Mesothelial cell of epicardium (in vitro differentiated cells): ENCODE results near the gene MAP1LC3B2. TPM values are rescaled to one million over a fixed set of nuclear protein-coding genes. Genes with fewer than 3 reads are reported as not detected.

Experiments
- DNase-seq, 2 experiments: peaks; one replicate each; pipeline ENCODE4 v3.0.0; 2021; ENCODE audit warnings: low spot score in 2 of 2; ENCODE audit not compliant: unreplicated experiment in 2 of 2
- H3K27ac Mint-ChIP-seq: 2 replicates; pipeline ENCODE4 v1.8.0; 2021; ENCODE audit warnings: mixed read lengths
- H3K27me3 Mint-ChIP-seq: 2 replicates; pipeline ENCODE4 v1.8.0; 2021; ENCODE audit warnings: low read depth, mixed read lengths
- H3K36me3 Mint-ChIP-seq: 2 replicates; pipeline ENCODE4 v1.8.0; 2021; ENCODE audit warnings: mixed read lengths
- H3K4me1 Mint-ChIP-seq: 2 replicates; pipeline ENCODE4 v1.8.0; 2021; ENCODE audit warnings: mixed read lengths
- H3K4me3 Mint-ChIP-seq: 2 replicates; pipeline ENCODE4 v1.8.0; 2021; ENCODE audit warnings: mild to moderate bottlenecking, moderate library complexity, mixed read lengths
- H3K9me3 Mint-ChIP-seq: 2 replicates; pipeline ENCODE4 v1.8.0; 2021; ENCODE audit warnings: mixed read lengths
- CTCF ChIP-seq: fragments of 200-600 bp; sonication (generic); IDR thresholded peaks from one replicate; pipeline ENCODE4 v1.5.0; 2021; ENCODE audit warnings: antibody characterized with exemption; ENCODE audit not compliant: unreplicated experiment
- total RNA-seq: library from RNA; stranded (reverse); gene quantifications from 3 replicates; pipeline ENCODE4 v1.2.1, GENCODE V29; 2021

The MAP1LC3B2 gene
- 4.5 to 7.1 TPM (median 5.4 TPM) in 3 replicates for total RNA-seq

- H3K4me3 Mint-ChIP-seq, result no peak within 1 kb of the TSS
- H3K27me3 Mint-ChIP-seq, result no peaks in the 10 kb centered on the region
- DNase-seq, result no peak
- H3K4me1 Mint-ChIP-seq, result peaks cover 9% of the 10 kb centered on the region
- no peak for TF ChIP-seq CTCF
- H3K27ac Mint-ChIP-seq, result peak within 1 kb of the TSS; percentile 56
- H3K9me3 Mint-ChIP-seq, result peaks cover 21% of the 10 kb centered on the region
- H3K36me3 Mint-ChIP-seq, result peaks cover 5% of the 10 kb centered on the region
These were observed at the start of gene MAP1LC3B2 for GRCh38 chr12:116559162-116559935. MAP1LC3B2 (plus strand) TSS chr12:116559381; CDS start chr12:116575943, 16,562 bp downstream.

DNA sequence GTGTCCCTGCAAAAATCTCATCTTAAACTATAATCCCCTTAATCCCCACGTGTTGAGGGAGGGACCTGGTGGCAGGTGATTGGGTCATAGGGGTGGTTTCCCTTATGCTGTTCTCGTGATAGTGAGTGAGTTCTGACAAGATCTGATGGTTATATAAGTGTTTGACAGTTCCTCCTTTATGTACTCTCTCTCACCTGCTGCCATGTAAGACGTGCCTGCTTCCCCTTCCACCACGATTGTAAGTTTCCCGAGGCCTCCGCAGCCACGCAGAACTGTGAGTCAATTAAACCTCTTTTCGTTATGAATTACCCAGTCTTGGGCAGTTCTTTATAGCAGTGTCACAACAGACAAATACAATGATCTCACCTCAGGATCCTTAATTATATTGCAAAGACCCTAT, 45.2 kb upstream of the MAP1LC3B2 start:
- H3K27me3 Mint-ChIP-seq, result no peaks in the 10 kb centered on the region
- DNase-seq, result no peak
- TF ChIP-seq CTCF, result no peak
- no peaks in the 10 kb centered on the region for H3K9me3 Mint-ChIP-seq
- H3K36me3 Mint-ChIP-seq, result no peaks in the 10 kb centered on the region
- no peaks in the 10 kb centered on the region for H3K4me1 Mint-ChIP-seq
- H3K27ac Mint-ChIP-seq, result no peak overlapping the region
- no peak overlapping the region for H3K4me3 Mint-ChIP-seq

GRCh38 chr12:116515684-116516083, 43.5 kb upstream of the MAP1LC3B2 start:
- H3K27me3 Mint-ChIP-seq, result peaks cover 3% of the 10 kb centered on the region
- no peak overlapping the region for H3K27ac Mint-ChIP-seq

GRCh38 chr12:116516657-116517056, 42.5 kb upstream of the MAP1LC3B2 start:
- Mint-ChIP-seq H3K36me3 (no peaks in the 10 kb centered on the region), H3K27ac (no peak overlapping the region), H3K4me1 (peaks cover 12% of the 10 kb centered on the region), H3K9me3 (no peaks in the 10 kb centered on the region), H3K27me3 (peaks cover 3% of the 10 kb centered on the region), H3K4me3 (no peak overlapping the region)
- DNase-seq, result no peak
- no peak for TF ChIP-seq CTCF

More at GRCh38 chr12:116515684-116516083, 43.5 kb upstream of the MAP1LC3B2 start:
- Mint-ChIP-seq H3K9me3 (no peaks in the 10 kb centered on the region), H3K4me3 (no peak overlapping the region), H3K4me1 (peaks cover 2% of the 10 kb centered on the region), H3K36me3 (no peaks in the 10 kb centered on the region)
- no peak for TF ChIP-seq CTCF
- no peak for DNase-seq

- H3K4me3 Mint-ChIP-seq, result no peak overlapping the region
- no peak for DNase-seq
- H3K36me3 Mint-ChIP-seq, result no peaks in the 10 kb centered on the region
- peaks cover 3% of the 10 kb centered on the region for H3K27me3 Mint-ChIP-seq
- no peak overlapping the region for H3K27ac Mint-ChIP-seq
- no peak for TF ChIP-seq CTCF
- H3K4me1 Mint-ChIP-seq, result peaks cover 12% of the 10 kb centered on the region
- no peaks in the 10 kb centered on the region for H3K9me3 Mint-ChIP-seq
These were observed 41.6 kb upstream of the MAP1LC3B2 start for GRCh38 chr12:116517431-116518045.
